IMR-90 (cell line): ENCODE measurements around the gene BRPF1. TPM values are rescaled to one million over a fixed set of nuclear protein-coding genes. Genes with fewer than 3 reads are reported as not detected.

Experiments
- ATAC-seq: fragments of 200-7000 bp; cut with Tn5 transposase; 2 replicates; pipeline ENCODE4 v1.9.1; 2020; ENCODE audit warnings: low read depth, mild to moderate bottlenecking, moderate library complexity
- BruUV-seq: library from RNA; stranded (reverse); fragments of 400-500 nt; replicated peaks from 2 replicates; lab custom pipeline; 2021; lab: Mats Ljungman, UMichigan
- CTCF ChIA-PET: fragments of 300-600 bp; formaldehyde crosslinking; extraction: SDS; loops from one replicate; lab custom pipeline; 2021; ENCODE audit warnings: antibody characterized with exemption; lab: Yijun Ruan, JAX
- POLR2A ChIA-PET: fragments of 300-600 bp; sonication (Branson Sonifier 250); formaldehyde crosslinking; loops from one replicate; lab custom pipeline; 2022; ENCODE audit warnings: antibody characterized with exemption; ENCODE audit not compliant: unreplicated experiment; lab: Charles Lee
- DNase-seq: peaks from one replicate; pipeline ENCODE4 v3.0.0; 2013
- H2AFZ ChIP-seq: replicated peaks from 2 replicates; pipeline ENCODE3; 2013; ENCODE audit warnings: low read length, mild to moderate bottlenecking; ENCODE audit not compliant: poor library complexity
- H2AK5ac ChIP-seq: 2 replicates; pipeline ENCODE4 v1.6.1; 2013; ENCODE audit warnings: low read depth, low read length, inconsistent platforms
- H2AK9ac ChIP-seq: replicated peaks from 2 replicates; pipeline ENCODE3; 2013; ENCODE audit warnings: mild to moderate bottlenecking, low read depth, low read length, moderate library complexity; ENCODE audit not compliant: poor library complexity
- H2BK120ac ChIP-seq: 2 replicates; pipeline ENCODE4 v1.6.1; 2013; ENCODE audit warnings: low read depth, low read length, inconsistent platforms
- H2BK15ac ChIP-seq: 3 replicates; pipeline ENCODE4 v1.6.1; 2013; ENCODE audit warnings: low read depth, low read length, inconsistent platforms
- H2BK20ac ChIP-seq: 2 replicates; pipeline ENCODE4 v1.6.1; 2013; ENCODE audit warnings: low read depth, mild to moderate bottlenecking, inconsistent platforms, low read length, moderate library complexity
- H2BK5ac ChIP-seq: 2 replicates; pipeline ENCODE4 v1.6.1; 2013; ENCODE audit warnings: mild to moderate bottlenecking, low read depth, low read length, inconsistent platforms; ENCODE audit not compliant: poor library complexity, severe bottlenecking
- H3K14ac ChIP-seq: replicated peaks from 2 replicates; pipeline ENCODE4 v1.6.1; 2013; ENCODE audit warnings: low read depth, low read length, inconsistent platforms
- H3K18ac ChIP-seq: 2 replicates; pipeline ENCODE4 v1.6.1; 2013; ENCODE audit warnings: low read depth, low read length, control low read depth
- H3K23ac ChIP-seq: 2 replicates; pipeline ENCODE4 v1.6.1; 2013; ENCODE audit warnings: low read depth, low read length, inconsistent platforms
- H3K27ac ChIP-seq: 2 replicates; pipeline ENCODE4 v1.5.1; 2013; ENCODE audit warnings: mild to moderate bottlenecking, control low read depth, low read length; ENCODE audit not compliant: insufficient read depth
- H3K27me3 ChIP-seq: 2 replicates; pipeline ENCODE4 v1.6.1; 2013; ENCODE audit warnings: low read length; ENCODE audit not compliant: control insufficient read depth, insufficient read depth
- H3K36me3 ChIP-seq: 2 replicates; pipeline ENCODE4 v1.6.1; 2013; ENCODE audit warnings: low read length, mixed read lengths; ENCODE audit not compliant: control insufficient read depth, insufficient read depth
- H3K4ac ChIP-seq: 2 replicates; pipeline ENCODE4 v1.6.1; 2013; ENCODE audit warnings: low read depth, low read length, inconsistent platforms
- H3K4me1 ChIP-seq: 2 replicates; pipeline ENCODE4 v1.6.1; 2013; ENCODE audit warnings: low read length, mixed read lengths; ENCODE audit not compliant: control insufficient read depth, insufficient read depth
- H3K4me2 ChIP-seq: 2 replicates; pipeline ENCODE4 v1.6.1; 2013; ENCODE audit warnings: low read depth, mild to moderate bottlenecking, control low read depth, low read length, moderate library complexity
- H3K4me3 ChIP-seq: 2 replicates; pipeline ENCODE4 v1.5.1; 2013; ENCODE audit warnings: low read depth, mild to moderate bottlenecking, control low read depth, low read length, moderate library complexity; ENCODE audit not compliant: insufficient read depth
- H3K56ac ChIP-seq: 2 replicates; pipeline ENCODE4 v1.6.1; 2013; ENCODE audit warnings: low read length, inconsistent platforms; ENCODE audit not compliant: insufficient read depth; ENCODE audit errors: extremely low read depth
- H3K79me1 ChIP-seq, 2 experiments: 2 replicates each; pipeline ENCODE4 v1.6.1; 2013; ENCODE audit warnings: low read length in 2 of 2, inconsistent platforms in 1 of 2, low read depth in 1 of 2
- H3K9ac ChIP-seq: 2 replicates; pipeline ENCODE4 v1.6.1; 2013; ENCODE audit warnings: low read depth, low read length, control low read depth
- H3K9me1 ChIP-seq: 2 replicates; pipeline ENCODE4 v1.6.1; 2013; ENCODE audit warnings: low read length, inconsistent platforms; ENCODE audit not compliant: insufficient read depth
- H3K9me3 ChIP-seq: 2 replicates; pipeline ENCODE4 v1.6.1; 2013; ENCODE audit warnings: low read length; ENCODE audit not compliant: control insufficient read depth, insufficient read depth
- H4K20me1 ChIP-seq: 2 replicates; pipeline ENCODE4 v1.6.1; 2013; ENCODE audit warnings: low read length, inconsistent platforms; ENCODE audit not compliant: insufficient read depth
- H4K5ac ChIP-seq: 2 replicates; pipeline ENCODE4 v1.6.1; 2013; ENCODE audit warnings: mild to moderate bottlenecking, low read depth, low read length, control low read depth
- H4K8ac ChIP-seq, 2 experiments: 2 replicates each; pipeline ENCODE4 v1.6.1; 2013; ENCODE audit warnings: low read depth in 2 of 2, low read length in 2 of 2, control low read depth in 1 of 2, inconsistent platforms in 1 of 2
- H4K91ac ChIP-seq: 2 replicates; pipeline ENCODE4 v1.6.1; 2013; ENCODE audit warnings: low read depth, low read length, inconsistent platforms; ENCODE audit not compliant: insufficient read depth
- BHLHE40 ChIP-seq: fragments of 150-350 bp; IDR thresholded peaks from 2 replicates; pipeline ENCODE4 v1.6.1; 2016; ENCODE audit warnings: mild to moderate bottlenecking, low read depth, low read length
- CEBPB ChIP-seq: IDR thresholded peaks from 2 replicates; pipeline ENCODE4 v1.6.1; 2012; ENCODE audit warnings: low read depth, low read length, improper control_type of control experiment
- CHD1 ChIP-seq: IDR thresholded peaks from 2 replicates; pipeline ENCODE4 v1.6.1; 2012; ENCODE audit warnings: low read depth, low read length, improper control_type of control experiment
- CTCF ChIP-seq: conservative IDR thresholded peaks from 2 replicates; pipeline ENCODE4 v1.5.1; 2012; ENCODE audit warnings: mild to moderate bottlenecking, low read depth, low read length, improper control_type of control experiment
- ELK1 ChIP-seq: fragments of 150-350 bp; IDR thresholded peaks from 2 replicates; pipeline ENCODE4 v1.6.1; 2016; ENCODE audit warnings: low read depth, mild to moderate bottlenecking, low read length, moderate library complexity, borderline replicate concordance
- FOS ChIP-seq: fragments of 150-350 bp; IDR thresholded peaks from 2 replicates; pipeline ENCODE4 v1.6.1; 2016; ENCODE audit warnings: low read depth, low read length
- MAFK ChIP-seq: IDR thresholded peaks from 2 replicates; pipeline ENCODE4 v1.6.1; 2012; ENCODE audit warnings: low read depth, low read length, improper control_type of control experiment
- MAZ ChIP-seq: IDR thresholded peaks from 2 replicates; pipeline ENCODE4 v1.6.1; 2012; ENCODE audit warnings: low read depth, mild to moderate bottlenecking, low read length, improper control_type of control experiment, moderate library complexity, borderline replicate concordance
- MXI1 ChIP-seq: IDR thresholded peaks from 2 replicates; pipeline ENCODE4 v1.6.1; 2012; ENCODE audit warnings: low read depth, mild to moderate bottlenecking, low read length, moderate library complexity, borderline replicate concordance
- NFE2L2 ChIP-seq: fragments of 150-350 bp; IDR thresholded peaks from 2 replicates; pipeline ENCODE4 v1.6.1; 2016; ENCODE audit warnings: low read depth, mild to moderate bottlenecking, low read length
- POLR2A ChIP-seq: IDR thresholded peaks from 2 replicates; pipeline ENCODE4 v1.6.1; 2012; ENCODE audit warnings: mild to moderate bottlenecking, low read depth, low read length
- RAD21 ChIP-seq: IDR thresholded peaks from 2 replicates; pipeline ENCODE4 v1.6.1; 2012; ENCODE audit warnings: low read length, improper control_type of control experiment
- RCOR1 ChIP-seq: IDR thresholded peaks from 2 replicates; pipeline ENCODE4 v1.6.1; 2012; ENCODE audit warnings: mild to moderate bottlenecking, low read length, improper control_type of control experiment; ENCODE audit not compliant: insufficient replicate concordance
- RFX5 ChIP-seq: IDR thresholded peaks from 2 replicates; pipeline ENCODE4 v1.8.0; 2012; ENCODE audit warnings: low read depth, mild to moderate bottlenecking, low read length, moderate library complexity
- SMC3 ChIP-seq: fragments of 150-350 bp; IDR thresholded peaks from 2 replicates; pipeline ENCODE4 v1.6.1; 2016; ENCODE audit warnings: low read depth, mild to moderate bottlenecking, antibody characterized with exemption, low read length, moderate library complexity
- USF2 ChIP-seq: fragments of 150-350 bp; IDR thresholded peaks from 2 replicates; pipeline ENCODE4 v1.6.1; 2017; ENCODE audit warnings: mild to moderate bottlenecking, antibody characterized with exemption, low read length, low read depth
- WGBS, 2 experiments: methylation state at CpG; one replicate each; pipeline versions ENCODE4 v1.1.5 to v1.1.7; 2013; ENCODE audit warnings: missing lambda C conversion rate in 2 of 2; ENCODE audit not compliant: insufficient read length in 1 of 2; ENCODE audit errors: extremely low coverage in 2 of 2; 5-methylcytosine and 5-hydroxymethylcytosine counted together
- dilution Hi-C: fragments of 300-500 bp; cut with HindIII; formaldehyde crosslinking; loops from one replicate; pipeline ENCODE4 v1.14.3; 2018; ENCODE audit warnings: low sequenced_read_pairs; ENCODE audit not compliant: unreplicated experiment
- in situ Hi-C: fragments of 300-500 bp; cut with MboI; formaldehyde crosslinking; loops from 3 replicates; pipeline ENCODE4 v1.14.3; 2019; ENCODE audit warnings: low sequenced_read_pairs, inconsistent platforms, mixed read lengths
- intact Hi-C: fragments of 100-400 bp; cut with micrococcal nuclease; formaldehyde crosslinking; loops from 2 replicates; pipeline ENCODE4 v1.10.0; 2022
- polyA plus RNA-seq, 3 experiments: library from polyadenylated mRNA; depleted of rRNA; stranded (reverse); fragments of >200 nt; gene quantifications; 2 replicates each; pipeline ENCODE4 v1.2.3, GENCODE V29; 2012; ENCODE audit warnings: low replicate concordance in 1 of 3
- total RNA-seq: library from RNA; depleted of rRNA; stranded (reverse); fragments of >200 nt; gene quantifications from 2 replicates; pipeline ENCODE4 v1.2.3, GENCODE V29; 2012

The BRPF1 gene
- total and polyA plus RNA-seq, 2 of the 4 experiments (the other 2 are of a cell fraction) = 13.6 to 15.6 TPM

GRCh38 chr3:9782770-9783169 is 51.2 kb downstream of the BRPF1 start:
- ChIA-PET CTCF (interaction anchor here (0.6 kb wide), 1 partner anchor 8 kb away, joined by 5 read pairs; no protein-coding TSS in a partner anchor), POLR2A (no interaction called here)
- Histone ChIP-seq H3K9me1 (0 out of 2 replicates have a peak, but pooled peaks cover 8% of the 10 kb centered on the region), H2BK5ac (no peak overlapping the region), H2BK20ac (no peak overlapping the region), H3K9ac (no peak overlapping the region), H3K9me3 (no peaks in the 10 kb centered on the region), H3K14ac (no peak overlapping the region), H3K4ac (no peak overlapping the region), H3K23ac (no peak overlapping the region), H3K36me3 (peaks cover 48% of the 10 kb centered on the region), H3K27ac (no peak overlapping the region), H3K27me3 (no peaks in the 10 kb centered on the region), H4K91ac (no peak overlapping the region), H3K79me1 (peaks cover 7% of the 10 kb centered on the region in 2 experiments; a peak in 3 of 4 replicates), H2AK5ac (no peak overlapping the region), H3K4me1 (peaks cover 3% of the 10 kb centered on the region), H2BK120ac (no peak overlapping the region), H2BK15ac (no peak overlapping the region), H3K56ac (no peak overlapping the region), H3K4me2 (no peak overlapping the region), H3K4me3 (no peak overlapping the region), H3K18ac (no peak overlapping the region), H4K20me1 (no peaks in the 10 kb centered on the region), H4K8ac (no peak overlapping the region), H4K5ac (no peak overlapping the region), H2AFZ (no peak overlapping the region), H2AK9ac (no peak overlapping the region)
- 100% methylated on average over 1 of the region's 3 CpGs; no CpG with 5 or more reads in 1 of the 2 experiments for WGBS, 2 experiments
- TF ChIP-seq MXI1 (no peak), MAZ (no peak), FOS (no peak), CHD1 (no peak), RFX5 (no peak), SMC3 (no peak), CTCF (no peak), CEBPB (no peak), MAFK (no peak), POLR2A (no peak), RCOR1 (no peak), ELK1 (no peak), BHLHE40 (no peak), RAD21 (no peak), NFE2L2 (no peak), USF2 (no peak)
- in situ Hi-C loops (no loop called here), intact Hi-C loops (no loop called here), dilution Hi-C loops (no loop called here)
- no TSS peak for BruUV-seq
- no peak for DNase-seq
- ATAC-seq = no peak
